ENCODE results near the gene ATP8B3. TPM values are rescaled to one million over a fixed set of nuclear protein-coding genes. Genes with fewer than 3 reads are reported as not detected.

Gene ATP8B3
- total and polyA plus RNA-seq, 8 donors, result 0.15 to 1.4 (median 0.80) TPM; not detected in 4

- H3K9me3 ChIP-seq, result no peaks in the 10 kb centered on the region
- H3K4me3 ChIP-seq, result peak within 1 kb of the TSS; percentile 87 to 100 (median 98)
- H3K27ac ChIP-seq, result peak within 1 kb of the TSS; percentile 97 to 99 (median 99)
- DNase-seq, result peak; percentile 98
- H3K36me3 ChIP-seq, result peaks cover 0 to 17% (median 13%) of the 10 kb centered on the region in 4 donors
- H3K27me3 ChIP-seq, result peaks cover 0 to 10% (median 0%) of the 10 kb centered on the region in 3 donors
- TF ChIP-seq POLR2AphosphoS5 (IDR thresholded peaks at IDR 0.05), result peak; percentile 20 to 74 (median 26)
- TF ChIP-seq EP300 (IDR thresholded peaks at IDR 0.05), result no peak
- TF ChIP-seq, protein P1, sequence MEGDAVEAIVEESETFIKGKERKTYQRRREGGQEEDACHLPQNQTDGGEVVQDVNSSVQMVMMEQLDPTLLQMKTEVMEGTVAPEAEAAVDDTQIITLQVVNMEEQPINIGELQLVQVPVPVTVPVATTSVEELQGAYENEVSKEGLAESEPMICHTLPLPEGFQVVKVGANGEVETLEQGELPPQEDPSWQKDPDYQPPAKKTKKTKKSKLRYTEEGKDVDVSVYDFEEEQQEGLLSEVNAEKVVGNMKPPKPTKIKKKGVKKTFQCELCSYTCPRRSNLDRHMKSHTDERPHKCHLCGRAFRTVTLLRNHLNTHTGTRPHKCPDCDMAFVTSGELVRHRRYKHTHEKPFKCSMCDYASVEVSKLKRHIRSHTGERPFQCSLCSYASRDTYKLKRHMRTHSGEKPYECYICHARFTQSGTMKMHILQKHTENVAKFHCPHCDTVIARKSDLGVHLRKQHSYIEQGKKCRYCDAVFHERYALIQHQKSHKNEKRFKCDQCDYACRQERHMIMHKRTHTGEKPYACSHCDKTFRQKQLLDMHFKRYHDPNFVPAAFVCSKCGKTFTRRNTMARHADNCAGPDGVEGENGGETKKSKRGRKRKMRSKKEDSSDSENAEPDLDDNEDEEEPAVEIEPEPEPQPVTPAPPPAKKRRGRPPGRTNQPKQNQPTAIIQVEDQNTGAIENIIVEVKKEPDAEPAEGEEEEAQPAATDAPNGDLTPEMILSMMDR (IDR thresholded peaks at IDR 0.05), result peak in 5 of 7 experiments; percentile 78 to 95 (median 93)
- WGBS, 5 donors, result 2 to 11% (median 2%) methylated on average over 15 to 60 of the region's 60 CpGs
- peaks cover 58 to 75% (median 67%) of the 10 kb centered on the region in 4 donors for H3K4me1 ChIP-seq
- intact Hi-C loops (cut with DNase I; ENCODE audit: low total_unique reads), result no loop called here
Measured at GRCh38 chr19:1848399-1849131, 36.5 kb upstream of the ATP8B3 start, which contains the start of gene REXO1. TSS of gene REXO1 (minus strand) at chr19:1848483. CDS start at chr19:1848358, 125 bp downstream.

- peaks cover 0 to 10% (median 0%) of the 10 kb centered on the region in 3 donors for H3K27me3 ChIP-seq
- TF ChIP-seq POLR2A (IDR thresholded peaks at IDR 0.05), result no peak
- TF ChIP-seq, protein P1 (IDR thresholded peaks at IDR 0.05), result no peak
- peaks cover 57 to 75% (median 67%) of the 10 kb centered on the region in 4 donors for H3K4me1 ChIP-seq
- WGBS, 5 donors, result 0 to 1% (median 0%) methylated on average over 25 to 72 of the region's 72 CpGs
- peak in 1 of 2 donors; percentile 80 for DNase-seq
- intact Hi-C loops (cut with DNase I; ENCODE audit: low total_unique reads), result no loop called here
- peak overlapping the region; percentile 97 to 99 (median 99) for H3K27ac ChIP-seq
- peak overlapping the region; percentile 87 to 100 (median 98) for H3K4me3 ChIP-seq
- no peaks in the 10 kb centered on the region for H3K9me3 ChIP-seq
- H3K36me3 ChIP-seq, result peaks cover 0 to 22% (median 17%) of the 10 kb centered on the region in 4 donors
Measured at GRCh38 chr19:1847684-1848398, 35.8 kb upstream of the ATP8B3 start.

- Histone ChIP-seq H3K4me3 (peak overlapping the region; percentile 87 to 100 (median 98)), H3K27ac (peak overlapping the region in 4 of 5 donors; percentile 97 to 99 (median 98)), H3K36me3 (peaks cover 0 to 22% (median 17%) of the 10 kb centered on the region in 4 donors), H3K9me3 (no peaks in the 10 kb centered on the region), H3K27me3 (peaks cover 0 to 8% (median 0%) of the 10 kb centered on the region in 3 donors), H3K4me1 (peaks cover 57 to 75% (median 67%) of the 10 kb centered on the region in 4 donors)
- intact Hi-C loops (cut with DNase I; ENCODE audit: low total_unique reads), result no loop called here
- WGBS, 5 donors, result 3 to 6% (median 6%) methylated on average over 12 of the region's 12 CpGs
- TF ChIP-seq POLR2A (IDR thresholded peaks at IDR 0.05), result no peak
- DNase-seq, result no peak
Measured at GRCh38 chr19:1847348-1847683, 35.2 kb upstream of the ATP8B3 start.

- WGBS, 5 donors, result 68 to 78% (median 72%) methylated on average over 25 to 29 of the region's 29 CpGs
- H3K27ac ChIP-seq, result peak overlapping the region in 1 of 5 donors; percentile 99
- intact Hi-C loops (cut with DNase I; ENCODE audit: low total_unique reads), result no loop called here
Measured at GRCh38 chr19:1846517-1847204, 34.6 kb upstream of the ATP8B3 start.

More at GRCh38 chr19:1846517-1847204, 34.6 kb upstream of the ATP8B3 start:
- Histone ChIP-seq H3K9me3 (no peaks in the 10 kb centered on the region), H3K4me1 (peaks cover 52 to 74% (median 65%) of the 10 kb centered on the region in 4 donors), H3K4me3 (peak overlapping the region; percentile 87 to 100 (median 98)), H3K27me3 (peaks cover 0 to 1% (median 0%) of the 10 kb centered on the region in 3 donors), H3K36me3 (peaks cover 0 to 22% (median 17%) of the 10 kb centered on the region in 4 donors)
- DNase-seq, result no peak
- TF ChIP-seq POLR2A (IDR thresholded peaks at IDR 0.05) (no peak), EP300 (IDR thresholded peaks at IDR 0.05) (no peak), POLR2AphosphoS5 (IDR thresholded peaks at IDR 0.05) (no peak)
- TF ChIP-seq, protein P1 (IDR thresholded peaks at IDR 0.05), result no peak
